SH-SY5Y (cell line): ENCODE results near the gene LPAR2.

Source experiments
- GATA2 ChIP-seq: IDR thresholded peaks from 2 replicates; pipeline ENCODE4 v1.6.1; 2011; ENCODE audit warnings: mild to moderate bottlenecking, low read depth, low read length
- GATA3 ChIP-seq: IDR thresholded peaks from 2 replicates; pipeline ENCODE4 v1.6.1; 2011; ENCODE audit warnings: low read depth, mild to moderate bottlenecking, low read length, moderate library complexity

LPAR2 gene

GRCh38 chr19:19600793-19601330, 27.2 kb downstream of the LPAR2 start:
- TF ChIP-seq GATA2 (no peak), GATA3 (no peak)

GRCh38 chr19:19597809-19598306, 30.2 kb downstream of the LPAR2 start:
- TF ChIP-seq GATA2 (no peak), GATA3 (no peak)

- TF ChIP-seq GATA3 (no peak), GATA2 (peak; percentile 48; the same call in 1 of the 2 replicates)
Observed at GRCh38 chr19:19595171-19595701, 32.8 kb downstream of the LPAR2 start.

GRCh38 chr19:19594381-19594780, 33.6 kb downstream of the LPAR2 start:
- TF ChIP-seq GATA3 = no peak
- TF ChIP-seq GATA2 = no peak

GRCh38 chr19:19592690-19593089, 35.3 kb downstream of the LPAR2 start:
- TF ChIP-seq GATA3 (no peak), GATA2 (no peak)

- TF ChIP-seq GATA2 (no peak), GATA3 (no peak)
Observed at GRCh38 chr19:19591133-19591825, 36.7 kb downstream of the LPAR2 start.

GRCh38 chr19:19588546-19588945, 39.5 kb downstream of the LPAR2 start:
- TF ChIP-seq GATA2 (no peak), GATA3 (no peak)

- no peak for TF ChIP-seq GATA2
- no peak for TF ChIP-seq GATA3
Observed at GRCh38 chr19:19587771-19588170, 40.2 kb downstream of the LPAR2 start.

GRCh38 chr19:19584356-19584755, 43.7 kb downstream of the LPAR2 start:
- no peak for TF ChIP-seq GATA3
- TF ChIP-seq GATA2 = no peak

GRCh38 chr19:19582471-19582870, 45.5 kb downstream of the LPAR2 start:
- TF ChIP-seq GATA2 (no peak), GATA3 (no peak)

- no peak for TF ChIP-seq GATA2
Observed at GRCh38 chr19:19581391-19581790, 46.6 kb downstream of the LPAR2 start.

GRCh38 chr19:19580418-19580817, 47.6 kb downstream of the LPAR2 start:
- TF ChIP-seq GATA3 = no peak

GRCh38 chr19:19579533-19580361, 48.3 kb downstream of the LPAR2 start:
- TF ChIP-seq GATA3 (no peak), GATA2 (no peak)

- TF ChIP-seq GATA3 (no peak), GATA2 (no peak)
Observed at GRCh38 chr19:19578252-19578651, 49.8 kb downstream of the LPAR2 start.

- TF ChIP-seq GATA2 = no peak
- no peak for TF ChIP-seq GATA3
Observed at GRCh38 chr19:19575411-19575810, 52.6 kb downstream of the LPAR2 start.
